ENCODE measurements around the gene CMYA5. TPM values are rescaled to one million over a fixed set of nuclear protein-coding genes. Genes with fewer than 3 reads are reported as not detected.
"Not testable (repeated sequence)": the region's sequence is repeated elsewhere in the genome, so short reads cannot be mapped to it uniquely, and the experiment has no call there.

Gene CMYA5
- total RNA-seq, 4 donors from 2014 or later, result 3,049 to 3,867 (median 3,338) TPM

DNA sequence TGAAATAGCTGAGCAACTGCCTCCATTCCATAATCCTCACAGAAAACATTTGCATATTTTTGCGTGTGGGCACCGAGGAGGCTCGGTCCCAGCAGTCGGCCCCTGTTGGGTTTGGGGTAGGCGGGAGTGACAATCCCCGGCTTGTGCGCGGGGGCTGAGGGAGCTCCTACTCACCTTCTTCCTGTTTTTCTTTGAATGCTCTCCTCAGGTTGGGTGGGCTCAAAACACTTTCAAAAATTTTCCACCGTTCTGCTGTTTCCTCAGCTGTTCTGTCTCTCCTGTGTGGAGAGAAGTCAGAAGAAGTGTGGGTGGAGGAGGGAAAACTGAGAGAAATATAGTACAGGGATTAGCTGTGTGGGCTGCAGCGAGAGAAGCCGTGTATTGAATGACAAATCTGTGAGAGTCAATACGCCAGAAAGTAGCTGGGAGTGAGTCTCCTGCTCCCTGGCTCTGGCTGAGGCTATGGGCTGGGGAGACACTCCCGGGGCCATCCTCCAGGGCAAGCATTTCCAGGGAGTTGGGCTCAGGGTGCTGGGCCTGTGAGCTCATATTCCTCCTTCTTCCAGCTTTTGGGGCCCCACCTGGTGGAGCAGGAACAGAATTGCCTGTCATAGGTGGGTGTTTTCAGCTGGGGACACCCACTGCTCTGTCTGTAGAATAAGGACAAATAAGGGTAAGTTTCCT is 84.7 kb downstream of the CMYA5 start:
- intact Hi-C loops (cut with DNase I; ENCODE audit: low total_unique reads), result no loop called here
- in situ Hi-C loops (cut with MboI; ENCODE audit: low sequenced_read_pairs in 4 of 4), result no loop called here
- Histone ChIP-seq H3K27ac (peak overlapping the region; percentile 19 to 65 (median 40)), H3K9me3 (no peaks in the 10 kb centered on the region), H3K4me1 (peaks cover 6 to 13% of the 10 kb centered on the region in 2 donors), H3K36me3 (peaks cover 0 to 48% of the 10 kb centered on the region in 2 donors), H3K27me3 (no peaks in the 10 kb centered on the region), H3K4me3 (no peak overlapping the region)
- DNase-seq, result no peak
- peak in 1 of 2 donors; percentile 40 for ATAC-seq
- TF ChIP-seq POLR2A (IDR thresholded peaks at IDR 0.05), result no peak
- TF ChIP-seq, protein P1, sequence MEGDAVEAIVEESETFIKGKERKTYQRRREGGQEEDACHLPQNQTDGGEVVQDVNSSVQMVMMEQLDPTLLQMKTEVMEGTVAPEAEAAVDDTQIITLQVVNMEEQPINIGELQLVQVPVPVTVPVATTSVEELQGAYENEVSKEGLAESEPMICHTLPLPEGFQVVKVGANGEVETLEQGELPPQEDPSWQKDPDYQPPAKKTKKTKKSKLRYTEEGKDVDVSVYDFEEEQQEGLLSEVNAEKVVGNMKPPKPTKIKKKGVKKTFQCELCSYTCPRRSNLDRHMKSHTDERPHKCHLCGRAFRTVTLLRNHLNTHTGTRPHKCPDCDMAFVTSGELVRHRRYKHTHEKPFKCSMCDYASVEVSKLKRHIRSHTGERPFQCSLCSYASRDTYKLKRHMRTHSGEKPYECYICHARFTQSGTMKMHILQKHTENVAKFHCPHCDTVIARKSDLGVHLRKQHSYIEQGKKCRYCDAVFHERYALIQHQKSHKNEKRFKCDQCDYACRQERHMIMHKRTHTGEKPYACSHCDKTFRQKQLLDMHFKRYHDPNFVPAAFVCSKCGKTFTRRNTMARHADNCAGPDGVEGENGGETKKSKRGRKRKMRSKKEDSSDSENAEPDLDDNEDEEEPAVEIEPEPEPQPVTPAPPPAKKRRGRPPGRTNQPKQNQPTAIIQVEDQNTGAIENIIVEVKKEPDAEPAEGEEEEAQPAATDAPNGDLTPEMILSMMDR (IDR thresholded peaks at IDR 0.05 in 4 of 5, conservative IDR thresholded peaks at IDR 0.05 in 1 of 5), result peak in 3 of 5 experiments; percentile 20 to 34 (median 32)

GRCh38 chr5:79774855-79775237 is 85.2 kb downstream of the CMYA5 start:
- Histone ChIP-seq H3K9me3 (no peaks in the 10 kb centered on the region), H3K27me3 (no peaks in the 10 kb centered on the region), H3K27ac (peak overlapping the region; percentile 19 to 65 (median 40)), H3K4me1 (peaks cover 6 to 13% of the 10 kb centered on the region in 2 donors), H3K4me3 (no peak overlapping the region), H3K36me3 (peaks cover 0 to 42% of the 10 kb centered on the region in 2 donors)
- in situ Hi-C loops (cut with MboI; ENCODE audit: low sequenced_read_pairs in 4 of 4), result no loop called here
- peak in 1 of 2 donors; percentile 10 for ATAC-seq
- intact Hi-C loops (cut with DNase I; ENCODE audit: low total_unique reads), result no loop called here
- TF ChIP-seq, protein P1 (IDR thresholded peaks at IDR 0.05 in 4 of 5, conservative IDR thresholded peaks at IDR 0.05 in 1 of 5), result no peak
- TF ChIP-seq POLR2A (IDR thresholded peaks at IDR 0.05), result no peak
- no peak for DNase-seq

- H3K27me3 ChIP-seq; ATAC-seq; H3K9me3 ChIP-seq; H3K4me3 ChIP-seq; DNase-seq; in situ Hi-C loops (cut with MboI; ENCODE audit: low sequenced_read_pairs in 4 of 4): not testable (repeated sequence)
- Histone ChIP-seq H3K36me3 (peaks cover 0 to 12% of the 10 kb centered on the region in 2 donors), H3K27ac (peak overlapping the region; percentile 82 to 86 (median 84)), H3K4me1 (peaks cover 42 to 44% of the 10 kb centered on the region in 2 donors)
- intact Hi-C loops (cut with DNase I; ENCODE audit: low total_unique reads), result loop anchor here (10.0 kb wide), 1 partner anchor 50 kb away; no protein-coding TSS in a partner anchor
These were observed 95.1 kb downstream of the CMYA5 start for GRCh38 chr5:79784741-79785140.

DNA sequence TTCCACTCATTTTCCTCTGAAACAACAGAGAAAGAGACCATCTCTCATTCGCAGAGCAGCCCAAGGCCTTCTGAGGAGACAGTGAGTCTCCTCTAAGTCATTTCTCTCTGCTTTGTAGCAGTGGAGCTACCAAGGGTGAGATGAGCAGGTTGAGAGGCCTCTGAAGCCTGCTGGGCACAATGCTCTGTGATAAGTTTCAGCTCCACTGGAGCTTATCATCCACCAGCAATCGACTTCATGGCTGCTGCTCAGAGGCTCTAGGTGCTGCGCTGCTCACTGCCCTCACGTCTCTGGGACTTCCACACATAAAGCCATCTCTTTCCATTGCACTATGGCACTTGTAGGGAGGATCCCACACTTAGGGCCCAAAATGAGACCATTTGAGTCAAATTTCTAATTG is 96.3 kb downstream of the CMYA5 start:
- in situ Hi-C loops (cut with MboI; ENCODE audit: low sequenced_read_pairs in 4 of 4), result no loop called here
- Histone ChIP-seq H3K27ac (peak overlapping the region; percentile 82 to 86 (median 84)), H3K36me3 (peaks cover 0 to 25% of the 10 kb centered on the region in 2 donors), H3K9me3 (no peaks in the 10 kb centered on the region), H3K4me3 (no peak overlapping the region), H3K4me1 (peaks cover 51 to 53% of the 10 kb centered on the region in 2 donors), H3K27me3 (no peaks in the 10 kb centered on the region)
- DNase-seq (no peak), ATAC-seq (no peak)
- TF ChIP-seq POLR2A (IDR thresholded peaks at IDR 0.05), result no peak
- TF ChIP-seq, protein P1 (IDR thresholded peaks at IDR 0.05 in 4 of 5, conservative IDR thresholded peaks at IDR 0.05 in 1 of 5), result no peak
- intact Hi-C loops (cut with DNase I; ENCODE audit: low total_unique reads), result loop anchor here (10.0 kb wide), 1 partner anchor 49 kb away; no protein-coding TSS in a partner anchor

- Histone ChIP-seq H3K36me3 (peaks cover 0 to 40% of the 10 kb centered on the region in 2 donors), H3K9me3 (no peaks in the 10 kb centered on the region), H3K27me3 (no peaks in the 10 kb centered on the region), H3K4me3 (no peak overlapping the region), H3K27ac (peak overlapping the region; percentile 82 to 86 (median 84)), H3K4me1 (peaks cover 65 to 68% of the 10 kb centered on the region in 2 donors)
- ATAC-seq (peak; percentile 93 to 97), DNase-seq (peak; percentile 69 to 85)
- intact Hi-C loops (cut with DNase I; ENCODE audit: low total_unique reads), result loop anchor here (10.0 kb wide), 1 partner anchor 47 kb away; no protein-coding TSS in a partner anchor
- in situ Hi-C loops (cut with MboI; ENCODE audit: low sequenced_read_pairs in 4 of 4), result no loop called here
- TF ChIP-seq, protein P1 (IDR thresholded peaks at IDR 0.05 in 4 of 5, conservative IDR thresholded peaks at IDR 0.05 in 1 of 5), result no peak
- no peak for TF ChIP-seq POLR2A (IDR thresholded peaks at IDR 0.05)
These were observed 97.8 kb downstream of the CMYA5 start for GRCh38 chr5:79787448-79787847.
